ENCODE results near the gene TUBB4B.

DNA sequence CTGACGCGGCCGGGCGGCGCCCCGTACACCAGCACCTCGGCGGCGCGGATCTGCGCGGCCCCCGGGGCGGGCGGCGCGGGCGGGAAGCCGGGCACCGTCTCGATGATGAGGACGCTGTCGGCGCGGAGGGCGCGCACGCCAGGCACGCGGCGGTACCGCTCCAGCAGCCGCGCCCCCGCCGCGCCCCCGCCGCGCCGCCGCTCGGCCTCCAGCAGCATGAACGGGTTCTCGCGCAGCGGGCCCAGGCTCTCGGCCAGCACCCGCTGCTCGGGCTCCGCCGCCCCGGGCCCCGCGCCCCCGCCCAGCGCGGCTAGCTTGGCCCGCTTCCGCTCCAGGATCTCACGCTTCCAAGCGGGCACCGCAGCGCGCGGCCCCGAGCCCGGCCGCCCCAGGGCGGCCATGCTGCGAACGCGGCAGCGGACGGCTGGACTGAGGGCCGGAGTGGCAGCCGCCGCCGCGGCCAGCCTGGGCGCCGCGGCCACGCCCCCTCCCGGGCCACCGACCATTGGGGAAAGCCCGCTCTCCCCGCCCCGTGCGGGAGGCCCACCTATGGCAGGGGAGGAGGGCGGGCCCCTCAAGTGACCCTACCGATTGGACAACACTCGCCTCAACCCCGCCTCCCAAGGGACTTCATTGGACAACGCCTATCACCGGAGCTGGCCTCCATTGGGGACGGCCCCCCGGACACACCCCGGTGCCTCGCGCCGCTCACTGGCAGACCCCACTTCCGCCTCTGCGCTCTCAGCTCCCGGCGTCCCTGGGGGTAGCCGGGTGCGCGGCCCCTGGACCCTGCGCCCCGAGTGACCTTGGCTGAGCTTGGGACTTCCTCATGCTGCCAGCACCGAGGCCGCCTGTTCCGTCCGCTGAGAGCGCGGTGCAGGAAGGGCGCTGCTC lies 40.5 kb upstream of the TUBB4B start, which contains the start of gene TPRN:
- TF ChIP-seq, protein P1, sequence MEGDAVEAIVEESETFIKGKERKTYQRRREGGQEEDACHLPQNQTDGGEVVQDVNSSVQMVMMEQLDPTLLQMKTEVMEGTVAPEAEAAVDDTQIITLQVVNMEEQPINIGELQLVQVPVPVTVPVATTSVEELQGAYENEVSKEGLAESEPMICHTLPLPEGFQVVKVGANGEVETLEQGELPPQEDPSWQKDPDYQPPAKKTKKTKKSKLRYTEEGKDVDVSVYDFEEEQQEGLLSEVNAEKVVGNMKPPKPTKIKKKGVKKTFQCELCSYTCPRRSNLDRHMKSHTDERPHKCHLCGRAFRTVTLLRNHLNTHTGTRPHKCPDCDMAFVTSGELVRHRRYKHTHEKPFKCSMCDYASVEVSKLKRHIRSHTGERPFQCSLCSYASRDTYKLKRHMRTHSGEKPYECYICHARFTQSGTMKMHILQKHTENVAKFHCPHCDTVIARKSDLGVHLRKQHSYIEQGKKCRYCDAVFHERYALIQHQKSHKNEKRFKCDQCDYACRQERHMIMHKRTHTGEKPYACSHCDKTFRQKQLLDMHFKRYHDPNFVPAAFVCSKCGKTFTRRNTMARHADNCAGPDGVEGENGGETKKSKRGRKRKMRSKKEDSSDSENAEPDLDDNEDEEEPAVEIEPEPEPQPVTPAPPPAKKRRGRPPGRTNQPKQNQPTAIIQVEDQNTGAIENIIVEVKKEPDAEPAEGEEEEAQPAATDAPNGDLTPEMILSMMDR (IDR thresholded peaks at IDR 0.05), result peak in 2 of 6 experiments; percentile 3 to 17
- peak in 3 of 4 donors; percentile 23 to 83 (median 82) for TF ChIP-seq POLR2A (IDR thresholded peaks at IDR 0.05)
